GM10266 (cell line): ENCODE data around the gene ABCC4.

Experiments used
- DNase-seq: peaks from one replicate; pipeline ENCODE4 v3.0.0; 2012; ENCODE audit errors: extremely low spot score
- CTCF ChIP-seq: IDR thresholded peaks from 2 replicates; pipeline ENCODE4 v1.5.1; 2012; ENCODE audit warnings: mild to moderate bottlenecking, low read depth; ENCODE audit not compliant: control insufficient read depth, insufficient read depth; ENCODE audit errors: missing control alignments

The ABCC4 gene

GRCh38 chr13:95099541-95099940 is 201.7 kb downstream of the ABCC4 start:
- DNase-seq = no peak
- TF ChIP-seq CTCF = no peak

- DNase-seq = no peak
- no peak for TF ChIP-seq CTCF
These were observed 202.3 kb downstream of the ABCC4 start for GRCh38 chr13:95098916-95099315.

GRCh38 chr13:95091755-95092154 is 209.5 kb downstream of the ABCC4 start:
- no peak for TF ChIP-seq CTCF
- no peak for DNase-seq

GRCh38 chr13:95087746-95088305 is 213.4 kb downstream of the ABCC4 start:
- DNase-seq = no peak
- TF ChIP-seq CTCF = no peak

GRCh38 chr13:95086761-95087160 is 214.5 kb downstream of the ABCC4 start:
- no peak for DNase-seq
- TF ChIP-seq CTCF = no peak

GRCh38 chr13:95083758-95084157 is 217.5 kb downstream of the ABCC4 start:
- DNase-seq = no peak
- no peak for TF ChIP-seq CTCF

- DNase-seq = no peak
- no peak for TF ChIP-seq CTCF
These were observed 218.2 kb downstream of the ABCC4 start for GRCh38 chr13:95083066-95083465.
